BJ (cell line): ENCODE results near the gene PNKD. TPM values are rescaled to one million over a fixed set of nuclear protein-coding genes. Genes with fewer than 3 reads are reported as not detected.

Experiments
- CTCF ChIA-PET: fragments of 350-600 bp; formaldehyde crosslinking; extraction: SDS; loops from one replicate; lab custom pipeline; 2021; ENCODE audit warnings: antibody characterized with exemption, inconsistent platforms; lab: Yijun Ruan, JAX
- POLR2A ChIA-PET: fragments of 300-600 bp; sonication (Branson Sonifier 250); formaldehyde crosslinking; extraction: SDS; loops from one replicate; lab custom pipeline; 2021; ENCODE audit warnings: antibody characterized with exemption; lab: Charles Lee
- DNase-seq: peaks from one replicate; pipeline ENCODE4 v3.0.0-alpha.2; 2011; ENCODE audit warnings: low read depth
- H3K27me3 ChIP-seq: 2 replicates; pipeline ENCODE4 v1.6.0; 2011; ENCODE audit warnings: low read length; ENCODE audit not compliant: control insufficient read depth, insufficient read depth
- H3K36me3 ChIP-seq: 2 replicates; pipeline ENCODE4 v1.5.1; 2011; ENCODE audit warnings: low read length; ENCODE audit not compliant: control insufficient read depth, insufficient read depth
- H3K4me3 ChIP-seq: 2 replicates; pipeline ENCODE4 v1.5.1; 2011; ENCODE audit warnings: low read depth, mild to moderate bottlenecking, control low read depth, low read length
- polyA plus RNA-seq: library from polyadenylated mRNA; depleted of rRNA; stranded (reverse); fragments of >200 nt; gene quantifications from 2 replicates; pipeline ENCODE4 v1.2.3, GENCODE V29; 2011
- TF ChIP-seq, protein P1 (sequence below): IDR thresholded peaks from 2 replicates; pipeline ENCODE4 v1.5.1; 2011; ENCODE audit warnings: low read depth, mild to moderate bottlenecking, control low read depth, inconsistent platforms, low read length, moderate library complexity; ENCODE audit not compliant: insufficient read depth

PNKD gene
- polyA plus RNA-seq, 1 experiment = 54.5 TPM

DNA sequence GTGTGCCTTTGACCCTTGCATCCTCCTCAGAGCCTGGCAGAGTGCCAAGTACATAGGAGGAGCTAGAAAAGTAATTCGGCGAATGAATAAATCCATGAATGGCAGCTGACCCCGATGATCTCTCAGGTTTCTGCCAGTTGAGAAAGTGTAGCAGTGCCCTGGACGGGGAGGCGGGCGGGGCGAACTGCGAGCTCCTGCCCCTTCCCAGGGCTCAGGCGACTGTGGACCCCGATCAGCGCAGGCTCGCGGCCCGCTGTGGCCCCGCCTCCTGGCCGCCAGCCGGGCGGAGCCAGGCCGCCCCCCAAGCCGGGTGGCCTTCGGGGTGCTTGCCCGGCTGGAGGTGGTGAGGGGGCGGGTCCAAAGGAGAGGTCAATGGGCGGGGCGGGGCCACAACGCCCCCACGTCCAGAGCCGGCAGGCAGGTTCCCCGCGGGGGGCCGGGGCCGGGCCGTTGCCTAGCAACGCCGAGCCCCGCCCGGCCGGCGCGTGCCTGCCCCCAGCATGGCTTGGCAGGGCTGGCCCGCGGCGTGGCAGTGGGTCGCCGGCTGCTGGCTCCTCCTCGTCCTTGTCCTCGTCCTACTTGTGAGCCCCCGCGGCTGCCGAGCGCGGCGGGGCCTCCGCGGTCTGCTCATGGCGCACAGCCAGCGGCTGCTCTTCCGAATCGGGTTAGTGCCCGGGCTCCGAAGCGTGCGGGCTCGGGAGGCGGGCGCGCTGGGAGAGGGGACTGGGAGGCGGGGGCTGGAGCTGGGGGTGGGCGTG is 52.6 kb downstream of the PNKD start:
- TF ChIP-seq, protein P1, sequence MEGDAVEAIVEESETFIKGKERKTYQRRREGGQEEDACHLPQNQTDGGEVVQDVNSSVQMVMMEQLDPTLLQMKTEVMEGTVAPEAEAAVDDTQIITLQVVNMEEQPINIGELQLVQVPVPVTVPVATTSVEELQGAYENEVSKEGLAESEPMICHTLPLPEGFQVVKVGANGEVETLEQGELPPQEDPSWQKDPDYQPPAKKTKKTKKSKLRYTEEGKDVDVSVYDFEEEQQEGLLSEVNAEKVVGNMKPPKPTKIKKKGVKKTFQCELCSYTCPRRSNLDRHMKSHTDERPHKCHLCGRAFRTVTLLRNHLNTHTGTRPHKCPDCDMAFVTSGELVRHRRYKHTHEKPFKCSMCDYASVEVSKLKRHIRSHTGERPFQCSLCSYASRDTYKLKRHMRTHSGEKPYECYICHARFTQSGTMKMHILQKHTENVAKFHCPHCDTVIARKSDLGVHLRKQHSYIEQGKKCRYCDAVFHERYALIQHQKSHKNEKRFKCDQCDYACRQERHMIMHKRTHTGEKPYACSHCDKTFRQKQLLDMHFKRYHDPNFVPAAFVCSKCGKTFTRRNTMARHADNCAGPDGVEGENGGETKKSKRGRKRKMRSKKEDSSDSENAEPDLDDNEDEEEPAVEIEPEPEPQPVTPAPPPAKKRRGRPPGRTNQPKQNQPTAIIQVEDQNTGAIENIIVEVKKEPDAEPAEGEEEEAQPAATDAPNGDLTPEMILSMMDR = no peak
- DNase-seq = no peak
- Histone ChIP-seq H3K4me3 (peak overlapping the region; percentile 55), H3K27me3 (no peaks in the 10 kb centered on the region), H3K36me3 (no peaks in the 10 kb centered on the region)
- POLR2A ChIA-PET = no interaction called here
- CTCF ChIA-PET = interaction anchor here (1.0 to 3.3 kb wide), 5 partner anchors 16 to 73 kb away, joined by 3 to 12 read pairs (median 4); partner anchors contain the start of gene CATIP

DNA sequence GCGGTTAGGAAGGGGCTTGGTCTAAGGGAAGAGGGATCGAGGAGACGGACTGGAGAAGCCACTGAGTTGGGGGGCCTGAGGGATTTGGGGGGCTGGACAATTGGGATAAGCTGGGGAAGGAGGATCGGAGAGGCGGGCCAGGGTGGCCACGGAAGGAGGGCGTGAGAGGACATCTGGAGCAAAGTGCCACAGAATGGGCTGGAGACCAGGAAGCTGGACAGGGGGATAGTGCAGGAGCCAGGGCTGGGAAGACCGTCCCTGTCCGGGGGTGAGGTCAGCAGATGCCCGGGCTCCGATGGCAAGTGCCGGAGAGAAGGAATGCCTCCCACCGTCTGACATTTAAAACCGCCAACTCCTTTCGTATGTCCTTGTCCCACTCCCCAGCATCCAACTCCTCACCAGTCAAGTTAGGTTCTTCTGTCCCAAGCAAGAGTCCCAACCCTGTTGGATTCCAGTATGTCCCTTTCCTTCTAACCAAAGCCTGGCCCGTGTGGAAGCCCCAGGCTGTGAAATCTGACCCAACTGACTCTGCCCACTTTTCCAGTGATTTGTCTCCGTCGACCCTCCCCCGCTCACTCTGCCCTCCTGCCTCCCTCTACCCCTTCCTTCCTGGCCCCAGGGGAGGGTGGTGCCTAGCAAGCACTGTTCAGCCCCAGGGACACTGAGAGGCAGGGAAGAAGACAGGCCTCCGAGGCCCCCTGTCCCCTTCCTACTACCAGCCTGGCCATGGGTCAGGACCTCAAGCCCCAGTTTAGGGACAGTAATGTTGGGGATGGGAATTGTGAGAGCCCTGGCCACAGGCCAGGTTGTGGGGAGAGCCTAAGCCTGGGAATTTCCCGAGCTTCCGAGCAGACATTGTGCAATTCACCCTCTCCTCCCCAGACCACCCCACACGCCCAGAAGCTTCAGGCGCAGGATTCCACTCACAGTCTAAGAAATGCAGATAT is 53.5 kb downstream of the PNKD start:
- Histone ChIP-seq H3K4me3 (peak overlapping the region; percentile 55), H3K27me3 (no peaks in the 10 kb centered on the region), H3K36me3 (no peaks in the 10 kb centered on the region)
- TF ChIP-seq, protein P1 = no peak
- CTCF ChIA-PET = interaction anchor here (0.6 to 3.3 kb wide), 6 partner anchors 17 to 255 kb away, joined by 3 to 12 read pairs (median 4); partner anchors contain the start of genes CATIP and RUFY4
- POLR2A ChIA-PET = no interaction called here
- no peak for DNase-seq

- TF ChIP-seq, protein P1 = no peak
- ChIA-PET CTCF (interaction anchor here (0.8 to 1.7 kb wide), 2 partner anchors 9 to 24 kb away, joined by 3 to 6 read pairs; no protein-coding TSS in a partner anchor), POLR2A (no interaction called here)
- Histone ChIP-seq H3K36me3 (no peaks in the 10 kb centered on the region), H3K4me3 (no peak overlapping the region), H3K27me3 (no peaks in the 10 kb centered on the region)
- no peak for DNase-seq
Observed at GRCh38 chr2:218325566-218326160, 55.3 kb downstream of the PNKD start.

DNA sequence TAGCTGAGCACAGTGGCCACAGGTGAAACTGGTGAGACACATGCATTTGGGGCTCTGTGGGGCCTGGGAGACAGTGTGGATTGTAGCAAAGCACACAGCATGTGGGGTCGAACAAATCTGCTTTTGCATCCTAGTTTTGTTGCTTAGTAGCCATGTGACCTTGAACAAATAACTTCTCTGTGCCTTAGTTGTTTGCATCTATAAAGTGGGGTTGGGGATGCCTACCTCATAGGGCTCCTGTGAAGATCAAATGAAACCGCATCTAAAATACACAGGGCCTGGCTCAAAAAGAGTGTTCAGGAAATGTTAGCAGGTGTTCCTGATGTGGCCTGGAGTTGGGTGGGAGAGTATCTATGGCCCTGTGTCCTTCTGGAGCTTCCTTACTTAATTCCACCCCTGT is 56.0 kb downstream of the PNKD start:
- TF ChIP-seq, protein P1 = no peak
- POLR2A ChIA-PET = no interaction called here
- Histone ChIP-seq H3K27me3 (no peaks in the 10 kb centered on the region), H3K36me3 (no peaks in the 10 kb centered on the region), H3K4me3 (no peak overlapping the region)
- CTCF ChIA-PET = interaction anchor here (0.8 to 1.7 kb wide), 2 partner anchors 9 to 25 kb away, joined by 3 to 6 read pairs; no protein-coding TSS in a partner anchor
- DNase-seq = no peak
